Kidney (tissue), 14 donors: Measurements from ENCODE around the gene GPR18. TPM values are rescaled to one million over a fixed set of nuclear protein-coding genes. Genes with fewer than 3 reads are reported as not detected.

Experiments
- DNase-seq, 5 donors: peaks; one replicate each; pipeline ENCODE4 v3.0.0-alpha.2; 2013 to 2020
- FAIRE-seq: peaks from 2 replicates; lab custom pipeline; 2012; peaks lifted over from hg19 to GRCh38; lab: Jason Lieb, UNC
- H3K27ac ChIP-seq, 2 donors: one replicate each; pipeline ENCODE4 v1.7.0; 2013; ENCODE audit warnings: low read depth in 2 of 2, low read length in 2 of 2, inconsistent platforms in 1 of 2
- H3K27me3 ChIP-seq: one replicate; pipeline ENCODE4 v1.7.1; 2013; ENCODE audit warnings: low read length, inconsistent platforms; ENCODE audit not compliant: control insufficient read depth, insufficient read depth
- H3K36me3 ChIP-seq, 3 donors: one replicate each; pipeline versions ENCODE4 v1.7.0 to v1.7.1; 2013; ENCODE audit warnings: low read length in 3 of 3, control low read depth in 1 of 3, inconsistent platforms in 1 of 3; ENCODE audit not compliant: insufficient read depth in 3 of 3, control insufficient read depth in 2 of 3
- H3K4me1 ChIP-seq, 3 donors: one replicate each; pipeline versions ENCODE4 v1.7.0 to v1.7.1; 2013; ENCODE audit warnings: low read length in 3 of 3, inconsistent platforms in 1 of 3, low read depth in 1 of 3; ENCODE audit not compliant: control insufficient read depth in 2 of 3, insufficient read depth in 2 of 3
- H3K4me3 ChIP-seq, 3 donors: one replicate each; pipeline versions ENCODE4 v1.7.0 to v1.8.1; 2013; ENCODE audit warnings: low read length in 3 of 3, control low read depth in 1 of 3, inconsistent platforms in 1 of 3
- H3K9ac ChIP-seq, 3 donors: one replicate each; pipeline versions ENCODE4 v1.7.0 to v1.7.1; 2013; ENCODE audit warnings: low read length in 3 of 3, control low read depth in 1 of 3, inconsistent platforms in 1 of 3
- H3K9me3 ChIP-seq, 3 donors: one replicate each; pipeline versions ENCODE4 v1.7.0 to v1.7.1; 2013; ENCODE audit warnings: low read length in 3 of 3, control low read depth in 1 of 3, inconsistent platforms in 1 of 3; ENCODE audit not compliant: control insufficient read depth in 2 of 3, insufficient read depth in 1 of 3
- intact Hi-C: fragments of 100-400 bp; cut with DNase I; formaldehyde crosslinking; loops from one replicate; pipeline ENCODE4 v1.11.1; 2022
- polyA plus RNA-seq: library from polyadenylated mRNA; stranded (reverse); fragments of 350-450 nt; fragmentation: Illumina TruSeq; extraction: RNeasy Lipid Tissue Mini Kit (QIAGEN cat#74804); gene quantifications from one replicate; pipeline ENCODE4 v1.2.3, GENCODE V29; 2014; ENCODE audit warnings: low read depth, low replicate concordance; ENCODE audit not compliant: insufficient read depth
- total RNA-seq: library from RNA; stranded (reverse); fragmentation: NEBNext Ultra II Directional; extraction: Animal tissue kit (Norgen Biotek cat#: 25700); gene quantifications from one replicate; pipeline ENCODE4 v1.2.1, GENCODE V29; 2021
- TF ChIP-seq, protein P1 (sequence below): IDR thresholded peaks from 3 replicates; pipeline ENCODE4 v1.5.1; 2012; ENCODE audit warnings: mild to moderate bottlenecking, moderate library complexity, borderline replicate concordance; ENCODE audit not compliant: insufficient read depth; ENCODE audit errors: extremely low read depth
- donor health status: control.
- donor health status: control.
- donor health status: control.
- donor health status: control.
- donor health status: control.
- donor health status: DM: yes; HTN: yes; CAD: no.
- donor health status: Normal renal cell carcinoma (clear cell type).

GPR18 gene
- total and polyA plus RNA-seq, 2 donors from 2014 or later, result 0.88 TPM; not detected in 1

DNA sequence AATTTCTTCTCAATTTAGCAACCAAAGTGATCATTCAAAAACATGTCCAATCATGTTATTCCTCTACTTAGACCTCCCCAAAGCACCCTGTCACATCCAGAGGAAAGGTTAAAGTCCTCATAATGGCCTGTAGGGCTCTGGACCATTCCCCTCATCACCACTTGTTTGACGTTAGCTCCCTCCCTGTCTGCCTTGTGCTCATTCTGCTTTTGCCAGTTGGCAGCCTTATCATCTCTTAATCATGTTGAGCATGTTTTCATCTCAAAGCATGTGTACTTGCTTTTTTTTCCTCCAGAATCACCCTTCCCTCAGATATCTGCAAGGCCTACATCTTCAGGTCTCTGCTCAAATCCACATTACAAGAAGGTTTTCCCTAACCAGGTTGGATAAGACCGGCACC lies 31.7 kb downstream of the GPR18 start:
- FAIRE-seq, result no peak
- H3K27me3 ChIP-seq, result no peaks in the 10 kb centered on the region
- H3K9me3 ChIP-seq, result peaks cover 0 to 3% (median 0%) of the 10 kb centered on the region in 3 donors
- H3K9ac ChIP-seq, result no peak overlapping the region
- DNase-seq, result no peak
- intact Hi-C loops, result no loop called here
- H3K4me3 ChIP-seq, result no peak overlapping the region
- no peaks in the 10 kb centered on the region for H3K36me3 ChIP-seq
- no peak overlapping the region for H3K27ac ChIP-seq
- peaks cover 0 to 21% (median 4%) of the 10 kb centered on the region in 3 donors for H3K4me1 ChIP-seq
- TF ChIP-seq, protein P1, sequence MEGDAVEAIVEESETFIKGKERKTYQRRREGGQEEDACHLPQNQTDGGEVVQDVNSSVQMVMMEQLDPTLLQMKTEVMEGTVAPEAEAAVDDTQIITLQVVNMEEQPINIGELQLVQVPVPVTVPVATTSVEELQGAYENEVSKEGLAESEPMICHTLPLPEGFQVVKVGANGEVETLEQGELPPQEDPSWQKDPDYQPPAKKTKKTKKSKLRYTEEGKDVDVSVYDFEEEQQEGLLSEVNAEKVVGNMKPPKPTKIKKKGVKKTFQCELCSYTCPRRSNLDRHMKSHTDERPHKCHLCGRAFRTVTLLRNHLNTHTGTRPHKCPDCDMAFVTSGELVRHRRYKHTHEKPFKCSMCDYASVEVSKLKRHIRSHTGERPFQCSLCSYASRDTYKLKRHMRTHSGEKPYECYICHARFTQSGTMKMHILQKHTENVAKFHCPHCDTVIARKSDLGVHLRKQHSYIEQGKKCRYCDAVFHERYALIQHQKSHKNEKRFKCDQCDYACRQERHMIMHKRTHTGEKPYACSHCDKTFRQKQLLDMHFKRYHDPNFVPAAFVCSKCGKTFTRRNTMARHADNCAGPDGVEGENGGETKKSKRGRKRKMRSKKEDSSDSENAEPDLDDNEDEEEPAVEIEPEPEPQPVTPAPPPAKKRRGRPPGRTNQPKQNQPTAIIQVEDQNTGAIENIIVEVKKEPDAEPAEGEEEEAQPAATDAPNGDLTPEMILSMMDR, result no peak

DNA sequence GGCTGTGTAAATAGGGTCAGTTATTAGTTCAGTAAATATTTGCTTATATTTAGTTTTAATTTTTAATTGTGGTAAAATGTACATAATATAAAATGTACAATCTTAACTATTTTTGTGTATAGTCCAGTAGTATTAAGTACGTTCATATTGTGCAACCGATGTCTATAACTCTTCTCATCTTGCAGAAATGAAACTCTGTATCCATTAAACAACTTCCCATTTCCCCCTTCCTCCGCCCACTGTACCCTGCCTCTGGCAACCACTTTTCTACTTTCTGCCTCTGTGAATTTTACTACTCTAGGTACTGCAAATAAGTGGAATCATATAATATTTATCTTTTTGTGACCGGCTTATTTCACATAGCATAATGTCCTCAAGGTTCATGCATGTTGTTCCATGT lies 33.1 kb downstream of the GPR18 start:
- TF ChIP-seq, protein P1, result no peak
- Histone ChIP-seq H3K36me3 (no peaks in the 10 kb centered on the region), H3K9ac (no peak overlapping the region), H3K27me3 (no peaks in the 10 kb centered on the region), H3K9me3 (peaks cover 0 to 3% (median 0%) of the 10 kb centered on the region in 3 donors), H3K27ac (no peak overlapping the region), H3K4me1 (peaks cover 0 to 21% (median 4%) of the 10 kb centered on the region in 3 donors), H3K4me3 (no peak overlapping the region)
- no peak for DNase-seq
- no peak for FAIRE-seq
- intact Hi-C loops, result no loop called here

DNA sequence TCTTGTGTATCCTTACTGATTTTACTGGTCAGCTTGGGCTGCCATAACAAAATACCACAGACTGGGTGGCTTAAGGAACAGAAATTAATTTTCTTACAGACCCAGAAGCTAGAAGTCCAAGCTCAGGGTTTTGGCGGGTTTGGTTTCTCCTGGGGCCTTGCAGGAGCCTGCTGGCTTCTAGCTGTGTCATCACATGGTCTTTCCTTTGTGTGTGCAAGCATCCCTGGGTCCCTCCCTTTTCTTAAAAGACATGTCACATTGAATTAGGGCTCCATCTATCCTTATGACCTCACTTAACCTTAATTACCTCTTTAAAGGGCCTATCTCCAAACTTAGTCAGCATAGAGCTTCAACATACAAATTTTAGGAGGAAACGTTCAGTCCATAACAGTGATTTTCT lies 34.2 kb downstream of the GPR18 start:
- peaks cover 0 to 19% (median 4%) of the 10 kb centered on the region in 3 donors for H3K4me1 ChIP-seq
- no peaks in the 10 kb centered on the region for H3K36me3 ChIP-seq
- no peak overlapping the region for H3K4me3 ChIP-seq
- H3K9me3 ChIP-seq, result peaks cover 0 to 3% (median 0%) of the 10 kb centered on the region in 3 donors
- H3K27me3 ChIP-seq, result no peaks in the 10 kb centered on the region
- H3K27ac ChIP-seq, result no peak overlapping the region
- TF ChIP-seq, protein P1, result no peak
- intact Hi-C loops, result no loop called here
- no peak overlapping the region for H3K9ac ChIP-seq
- DNase-seq, result no peak
- no peak for FAIRE-seq

DNA sequence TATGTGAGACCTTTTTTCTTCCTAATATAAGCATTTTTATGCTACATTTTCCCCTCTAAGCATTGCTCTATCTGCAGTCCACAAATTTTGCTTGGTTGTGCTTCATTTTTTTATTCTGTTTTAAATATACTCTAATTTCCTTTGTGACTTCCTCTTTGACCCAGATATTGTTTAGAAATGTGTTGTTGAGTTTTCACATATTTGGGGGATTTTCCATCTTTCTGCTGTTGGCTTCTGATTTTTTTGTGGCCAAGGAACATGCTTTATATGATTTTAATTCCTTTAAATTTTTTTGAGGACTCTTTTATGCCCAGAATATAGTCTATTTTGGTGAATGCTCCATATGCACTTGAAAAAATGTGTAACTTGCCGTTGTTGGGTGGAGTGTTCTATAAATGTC lies 34.6 kb downstream of the GPR18 start:
- FAIRE-seq (no peak), DNase-seq (no peak)
- no peaks in the 10 kb centered on the region for H3K27me3 ChIP-seq
- no peak overlapping the region for H3K27ac ChIP-seq
- peaks cover 0 to 3% (median 0%) of the 10 kb centered on the region in 3 donors for H3K9me3 ChIP-seq
- intact Hi-C loops, result no loop called here
- TF ChIP-seq, protein P1, result no peak
- no peaks in the 10 kb centered on the region for H3K36me3 ChIP-seq
- no peak overlapping the region for H3K4me3 ChIP-seq
- no peak overlapping the region for H3K9ac ChIP-seq
- peaks cover 0 to 19% (median 4%) of the 10 kb centered on the region in 3 donors for H3K4me1 ChIP-seq
